Activated gamma-delta T cell (primary cell): Measurements from ENCODE around the gene IL17RD.
"Not testable (repeated sequence)": the region's sequence is repeated elsewhere in the genome, so short reads cannot be mapped to it uniquely, and the experiment has no call there.

Experiments used
- DNase-seq: peaks from one replicate; lab custom pipeline; 2025; lab: John Stamatoyannopoulos, UW

Gene IL17RD

GRCh38 chr3:57093489-57093888, 71.7 kb downstream of the IL17RD start:
- no peak for DNase-seq

GRCh38 chr3:57091521-57092273, 73.5 kb downstream of the IL17RD start:
- no peak for DNase-seq

GRCh38 chr3:57089043-57089442, 76.1 kb downstream of the IL17RD start:
- DNase-seq = no peak

- no peak for DNase-seq
These were observed 76.7 kb downstream of the IL17RD start for GRCh38 chr3:57088503-57088902.

- DNase-seq = no peak
These were observed 77.6 kb downstream of the IL17RD start for GRCh38 chr3:57087361-57088092.

- no peak for DNase-seq
These were observed 79.0 kb downstream of the IL17RD start for GRCh38 chr3:57086201-57086600.

GRCh38 chr3:57085211-57085610, 79.9 kb downstream of the IL17RD start:
- DNase-seq = no peak

- not testable (repeated sequence) for DNase-seq
These were observed 81.7 kb downstream of the IL17RD start for GRCh38 chr3:57083266-57083995.

GRCh38 chr3:57082481-57082880, 82.7 kb downstream of the IL17RD start:
- DNase-seq = no peak

GRCh38 chr3:57081173-57081572, 84.0 kb downstream of the IL17RD start:
- DNase-seq = no peak

- DNase-seq = no peak
These were observed 85.0 kb downstream of the IL17RD start for GRCh38 chr3:57080171-57080570.

- DNase-seq = no peak
These were observed 85.7 kb downstream of the IL17RD start for GRCh38 chr3:57079474-57079831.

GRCh38 chr3:57078635-57079473, 86.3 kb downstream of the IL17RD start:
- no peak for DNase-seq

- no peak for DNase-seq
These were observed 86.9 kb downstream of the IL17RD start for GRCh38 chr3:57078344-57078634.

- DNase-seq = no peak
These were observed 87.4 kb downstream of the IL17RD start for GRCh38 chr3:57077630-57078343.

GRCh38 chr3:57076422-57076951, 88.7 kb downstream of the IL17RD start:
- no peak for DNase-seq

GRCh38 chr3:57074135-57074534, 91.0 kb downstream of the IL17RD start:
- DNase-seq = no peak

GRCh38 chr3:57073628-57074027, 91.5 kb downstream of the IL17RD start:
- no peak for DNase-seq

GRCh38 chr3:57069503-57069902, 95.7 kb downstream of the IL17RD start:
- no peak for DNase-seq

- DNase-seq = no peak
These were observed 96.6 kb downstream of the IL17RD start for GRCh38 chr3:57068437-57069089.

- no peak for DNase-seq
These were observed 98.7 kb downstream of the IL17RD start for GRCh38 chr3:57066471-57066870.
